CD4-positive, alpha-beta T cell treated with Interleukin-4 for 4 hours (primary cell): Measurements from ENCODE around the gene SENP8.
"Not testable (repeated sequence)": the region's sequence is repeated elsewhere in the genome, so short reads cannot be mapped to it uniquely, and the experiment has no call there.

Experiments
- DNase-seq: peaks from one replicate; pipeline ENCODE4 v3.0.0-alpha.2; 2020

SENP8 gene

DNA sequence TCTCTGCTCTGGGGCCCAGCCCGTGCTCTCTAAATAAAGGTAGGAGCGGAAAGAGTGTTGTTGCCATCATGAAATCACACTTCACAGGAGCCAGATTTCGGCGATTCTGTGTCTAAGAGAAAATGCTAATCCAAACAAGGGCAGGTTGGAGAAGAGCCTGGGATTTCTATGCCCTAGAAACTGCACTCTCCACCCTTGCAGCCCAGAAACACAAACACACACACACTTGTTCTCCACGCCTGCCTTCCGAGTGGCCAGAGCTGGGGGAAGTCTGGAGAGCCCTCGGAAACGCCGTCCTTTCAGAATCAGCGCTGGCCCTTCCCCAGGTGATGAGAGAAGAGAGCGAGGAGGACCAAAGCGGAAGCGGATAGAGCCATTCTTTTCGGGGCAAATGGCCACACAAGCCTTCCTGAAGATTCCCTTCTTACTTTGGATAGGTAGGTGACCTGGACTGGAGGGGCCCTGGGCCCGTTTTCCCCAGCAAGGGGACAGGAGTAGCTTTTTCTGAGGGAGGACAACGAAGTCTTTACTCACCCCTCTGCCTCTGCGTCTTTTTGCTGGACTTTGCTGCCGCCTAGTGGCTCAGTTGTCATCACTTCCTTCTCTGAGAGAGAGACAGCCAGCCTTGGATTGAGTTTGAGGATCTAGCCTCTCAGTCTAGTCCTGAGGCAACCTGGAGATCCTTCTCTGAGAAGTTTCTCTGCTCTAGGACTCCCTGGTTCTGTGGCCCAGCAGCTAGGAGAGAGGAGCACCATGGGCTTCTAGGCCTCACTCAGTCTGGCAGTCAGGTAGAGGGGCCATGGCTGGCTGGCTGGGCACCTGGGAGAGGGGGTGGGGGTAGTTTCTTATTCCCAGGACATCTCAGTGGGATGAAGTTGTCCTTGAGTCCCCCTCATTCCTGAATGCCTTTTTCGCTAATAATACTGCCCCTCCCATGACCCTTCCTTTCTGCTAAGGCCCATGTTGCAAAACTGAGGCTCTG is 37.7 kb downstream of the SENP8 start:
- DNase-seq, result peak; percentile 72

GRCh38 chr15:72156928-72157327 is 38.7 kb downstream of the SENP8 start:
- DNase-seq, result no peak

GRCh38 chr15:72160696-72161245 is 42.6 kb downstream of the SENP8 start:
- DNase-seq, result no peak

GRCh38 chr15:72161361-72162132 is 43.3 kb downstream of the SENP8 start:
- no peak for DNase-seq

- no peak for DNase-seq
Measured at GRCh38 chr15:72162569-72162968, 44.4 kb downstream of the SENP8 start.

DNA sequence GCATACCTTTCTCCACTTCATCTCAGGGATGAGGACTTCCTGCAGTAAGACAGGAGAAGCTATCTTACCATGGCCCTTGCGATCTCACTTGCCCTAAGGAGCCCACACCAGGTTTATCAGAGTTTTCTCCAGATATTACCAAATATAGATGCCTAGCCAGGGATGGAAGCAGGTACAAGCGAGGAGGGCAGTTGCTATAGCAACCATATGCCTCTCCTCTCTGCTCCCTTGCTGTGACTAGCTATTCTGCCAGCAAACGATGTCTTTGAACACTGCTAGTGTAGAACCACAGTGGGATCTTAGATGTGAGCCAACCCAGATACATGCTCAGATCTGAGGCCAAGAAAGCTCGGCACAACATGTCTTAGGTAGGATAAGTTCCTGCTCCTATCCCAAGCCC is 45.5 kb downstream of the SENP8 start:
- no peak for DNase-seq

DNA sequence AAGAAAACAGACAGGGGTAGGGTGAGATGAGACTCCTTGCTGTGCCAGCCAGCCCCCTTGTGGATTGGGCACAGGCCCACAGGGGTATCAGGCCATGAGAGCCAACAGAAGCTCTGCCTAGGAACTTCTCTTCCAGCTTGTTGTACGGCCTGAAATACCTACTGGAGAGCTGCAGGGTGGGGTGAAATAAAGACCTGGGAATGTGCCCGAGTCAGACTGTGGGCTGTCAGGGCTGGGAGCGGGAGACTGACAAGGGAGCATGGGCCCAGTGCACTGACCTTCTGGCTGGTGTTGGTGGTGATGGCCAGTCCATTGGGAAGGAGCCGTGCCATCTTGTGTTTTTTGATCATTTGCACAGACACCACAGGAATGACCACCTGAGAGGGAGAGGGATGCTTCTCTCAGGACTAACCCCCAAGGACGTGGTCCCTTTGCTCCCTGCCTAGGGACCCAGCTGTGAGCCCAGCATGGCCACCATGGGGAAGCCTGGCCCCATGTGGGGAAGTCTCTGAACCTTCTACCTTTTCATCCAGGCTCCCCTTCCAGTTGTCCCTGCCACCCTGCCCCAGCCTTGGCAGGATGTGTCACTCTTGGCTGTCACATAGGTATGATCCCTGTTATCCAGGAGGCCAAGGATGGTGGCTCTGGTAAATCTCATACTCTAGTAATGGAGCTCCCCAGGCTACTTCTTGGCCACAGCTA is 48.7 kb downstream of the SENP8 start:
- DNase-seq, result no peak

GRCh38 chr15:72167445-72167844 is 49.2 kb downstream of the SENP8 start:
- DNase-seq, result no peak

DNA sequence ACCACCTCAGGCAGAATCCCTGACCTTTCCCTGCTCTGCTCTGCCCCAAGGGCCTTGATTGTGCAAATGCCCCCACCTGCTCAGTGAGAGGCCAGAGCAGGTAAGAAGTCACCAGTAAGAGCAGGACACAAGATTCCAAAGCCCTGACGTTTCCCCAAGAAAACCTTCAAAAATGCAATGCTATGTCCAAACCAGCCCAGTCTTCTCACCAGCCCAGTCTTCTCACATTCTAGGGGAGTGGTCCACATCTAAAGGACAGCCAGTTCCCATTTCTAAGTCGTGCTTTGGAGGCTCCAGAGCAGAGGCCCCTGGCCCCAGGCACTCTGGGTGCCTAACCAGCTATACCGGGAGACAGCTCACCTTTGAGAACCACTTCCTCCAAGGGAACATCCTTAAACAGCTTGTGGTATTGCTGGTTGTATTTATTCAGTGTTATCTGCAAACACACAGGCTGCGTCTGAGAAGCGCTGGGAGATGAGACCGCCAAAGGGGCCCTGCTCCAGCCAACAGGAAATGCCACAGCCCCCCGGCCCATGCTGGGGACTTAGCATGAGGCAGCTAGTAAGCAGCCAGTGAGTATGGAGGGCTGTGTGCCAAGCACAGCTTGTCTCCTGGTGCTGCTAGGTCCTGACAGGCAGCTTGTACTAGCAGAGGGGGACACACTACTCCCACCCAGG is 50.1 kb downstream of the SENP8 start:
- no peak for DNase-seq

GRCh38 chr15:72168808-72169190 is 50.6 kb downstream of the SENP8 start:
- DNase-seq, result no peak

DNA sequence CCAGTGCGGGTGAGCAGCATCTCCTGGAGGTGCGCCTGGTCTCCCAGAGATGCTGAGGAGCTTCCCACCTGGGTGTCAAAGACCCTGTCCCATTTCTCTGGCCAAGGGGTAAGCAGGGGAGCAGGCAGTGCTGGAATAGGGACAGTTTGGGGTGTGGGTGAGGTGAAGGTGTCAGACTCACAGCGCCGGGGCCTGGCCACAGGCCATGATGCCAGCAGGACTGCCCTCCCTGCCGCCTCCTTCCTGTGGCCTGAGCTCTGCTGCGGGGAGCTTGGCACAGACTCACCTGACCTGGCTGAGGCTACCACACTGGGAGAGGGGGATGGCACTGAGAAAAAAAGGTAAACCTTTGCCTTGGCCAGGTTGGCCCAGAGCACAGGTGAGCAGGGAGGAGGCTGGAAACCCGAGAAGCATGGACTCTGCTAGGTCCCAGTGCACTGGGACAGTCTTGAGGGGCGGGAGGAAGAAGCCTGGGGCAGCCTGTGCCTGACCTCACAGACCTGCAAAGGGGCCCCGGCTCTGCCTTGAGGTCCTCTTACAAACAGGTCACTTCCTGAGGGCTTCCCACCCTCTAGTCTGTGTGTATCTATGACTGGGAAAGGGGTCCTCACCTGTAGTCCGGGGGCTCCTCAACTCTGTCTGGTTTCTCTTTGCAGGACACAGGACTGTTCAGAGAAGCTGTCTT is 51.2 kb downstream of the SENP8 start:
- DNase-seq, result no peak

GRCh38 chr15:72169921-72170611 is 51.9 kb downstream of the SENP8 start:
- no peak for DNase-seq

DNA sequence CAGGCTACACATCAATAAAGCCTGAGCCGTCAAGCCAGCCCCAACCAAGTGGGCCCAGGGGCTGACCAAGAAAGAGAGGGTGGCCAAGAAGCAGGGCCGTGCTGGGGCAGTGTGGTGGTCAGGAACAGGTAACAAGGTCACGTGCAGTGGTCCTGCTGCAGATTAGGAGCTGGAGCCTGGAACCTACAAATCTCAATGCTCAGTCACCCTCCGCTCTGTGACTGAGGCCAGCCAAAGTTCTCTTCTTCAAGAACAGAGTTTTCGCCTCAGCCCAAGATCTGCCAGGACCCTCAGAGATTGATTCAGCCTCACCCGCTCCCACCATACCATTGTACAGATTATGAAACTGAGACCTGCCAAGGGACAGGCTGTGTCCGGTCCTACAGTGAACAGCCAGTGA is 52.5 kb downstream of the SENP8 start:
- no peak for DNase-seq

DNA sequence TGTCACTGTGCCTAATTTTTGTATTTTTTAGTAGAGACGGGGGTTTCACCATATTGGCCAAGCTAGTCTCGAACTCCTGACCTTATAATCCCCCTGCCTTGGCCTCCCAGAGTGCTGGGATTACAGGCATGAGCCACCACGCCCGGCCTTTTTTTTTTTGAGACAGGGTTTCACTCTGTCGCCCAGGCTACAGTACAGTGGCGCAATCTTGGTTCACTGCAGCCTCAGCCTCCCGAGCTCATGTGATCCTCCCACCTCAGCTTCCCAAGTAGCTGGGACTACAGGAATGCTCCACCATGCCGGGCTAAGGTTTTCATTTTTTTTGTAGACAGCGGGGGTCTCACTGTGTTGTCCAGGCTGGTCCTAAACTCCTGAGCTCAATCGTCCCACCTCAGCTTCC is 53.8 kb downstream of the SENP8 start:
- DNase-seq, result not testable (repeated sequence)

DNA sequence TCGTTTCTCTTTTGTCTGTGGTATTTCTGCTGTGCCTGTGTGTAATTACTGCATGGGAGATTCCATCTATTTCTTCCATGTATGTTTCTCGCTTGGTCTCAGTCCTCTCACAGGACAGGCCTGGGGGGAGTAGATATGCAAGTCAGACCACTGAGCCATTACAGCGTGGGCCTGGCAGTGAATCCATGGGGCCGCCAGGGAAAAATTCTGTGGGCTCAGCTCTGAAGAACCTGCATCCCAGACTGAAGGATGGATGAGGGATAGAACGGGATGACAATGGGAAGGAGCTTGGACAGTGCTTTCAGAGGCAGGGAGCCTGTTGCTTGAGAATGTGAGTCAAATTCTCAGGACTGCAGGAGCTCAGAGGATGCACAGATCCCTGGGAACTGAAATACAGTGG is 54.6 kb downstream of the SENP8 start:
- DNase-seq, result no peak

- no peak for DNase-seq
Measured at GRCh38 chr15:72173401-72173800, 55.2 kb downstream of the SENP8 start.

DNA sequence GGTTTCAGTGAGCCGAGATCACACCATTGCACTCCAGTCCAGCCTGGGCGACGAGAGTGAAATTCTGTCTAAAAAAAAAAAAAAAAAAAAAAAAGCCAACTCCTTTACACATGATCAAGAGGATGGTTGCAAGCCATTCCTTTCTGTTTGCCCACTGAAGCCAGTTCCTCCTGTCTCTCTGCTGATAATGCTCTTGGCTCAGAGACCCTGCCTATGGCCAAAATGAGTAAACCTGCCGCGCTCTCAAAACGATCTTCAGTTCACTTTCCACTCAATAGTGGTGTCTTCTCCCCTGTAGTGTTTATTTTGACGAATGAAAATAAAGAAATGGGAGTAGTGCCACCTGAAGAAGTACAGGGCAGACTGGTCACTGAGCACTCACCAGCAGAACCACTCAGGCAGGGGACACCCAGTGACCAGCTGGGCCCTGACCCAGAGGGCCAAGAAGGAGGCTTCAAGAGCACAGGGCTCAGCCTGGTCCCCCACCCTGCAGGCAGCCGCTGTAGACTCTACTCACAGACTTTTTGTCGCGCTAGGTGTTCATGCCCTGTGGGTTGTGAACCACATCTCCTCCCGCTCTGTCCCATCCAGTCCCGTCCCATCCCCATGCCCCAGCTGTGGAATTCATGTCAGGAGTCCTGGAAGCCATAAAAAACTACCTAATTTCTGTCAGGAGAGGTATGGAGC is 55.8 kb downstream of the SENP8 start:
- no peak for DNase-seq

DNA sequence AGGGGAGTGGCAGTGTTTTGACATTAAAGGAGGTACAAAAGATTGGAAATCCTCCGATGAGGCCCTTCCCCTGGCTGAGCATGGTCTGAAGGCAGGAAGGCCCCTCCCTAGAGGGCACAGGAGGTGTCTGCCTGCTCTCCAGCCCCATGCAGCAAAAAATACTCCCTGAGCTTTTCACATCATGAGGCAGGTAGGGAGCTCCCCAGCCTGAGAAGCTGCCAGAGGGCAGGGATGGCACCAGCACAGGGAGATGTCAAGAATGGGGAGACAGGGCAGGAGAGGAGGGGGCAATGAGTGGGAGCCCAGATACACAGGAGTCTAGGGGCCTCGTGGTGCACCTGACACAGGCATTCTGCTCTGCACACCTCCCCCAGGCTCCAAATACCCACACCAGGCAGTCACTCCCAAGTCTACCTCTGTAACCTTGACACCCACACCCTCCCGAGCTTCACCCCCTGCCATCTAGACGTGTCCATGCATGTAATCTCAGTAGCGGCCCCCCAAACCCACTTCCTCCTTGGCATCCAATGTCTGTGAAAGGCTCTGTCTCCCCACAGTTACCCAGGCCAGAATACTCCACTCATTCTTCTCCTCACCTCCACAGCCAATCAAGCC is 56.5 kb downstream of the SENP8 start:
- DNase-seq, result no peak

DNA sequence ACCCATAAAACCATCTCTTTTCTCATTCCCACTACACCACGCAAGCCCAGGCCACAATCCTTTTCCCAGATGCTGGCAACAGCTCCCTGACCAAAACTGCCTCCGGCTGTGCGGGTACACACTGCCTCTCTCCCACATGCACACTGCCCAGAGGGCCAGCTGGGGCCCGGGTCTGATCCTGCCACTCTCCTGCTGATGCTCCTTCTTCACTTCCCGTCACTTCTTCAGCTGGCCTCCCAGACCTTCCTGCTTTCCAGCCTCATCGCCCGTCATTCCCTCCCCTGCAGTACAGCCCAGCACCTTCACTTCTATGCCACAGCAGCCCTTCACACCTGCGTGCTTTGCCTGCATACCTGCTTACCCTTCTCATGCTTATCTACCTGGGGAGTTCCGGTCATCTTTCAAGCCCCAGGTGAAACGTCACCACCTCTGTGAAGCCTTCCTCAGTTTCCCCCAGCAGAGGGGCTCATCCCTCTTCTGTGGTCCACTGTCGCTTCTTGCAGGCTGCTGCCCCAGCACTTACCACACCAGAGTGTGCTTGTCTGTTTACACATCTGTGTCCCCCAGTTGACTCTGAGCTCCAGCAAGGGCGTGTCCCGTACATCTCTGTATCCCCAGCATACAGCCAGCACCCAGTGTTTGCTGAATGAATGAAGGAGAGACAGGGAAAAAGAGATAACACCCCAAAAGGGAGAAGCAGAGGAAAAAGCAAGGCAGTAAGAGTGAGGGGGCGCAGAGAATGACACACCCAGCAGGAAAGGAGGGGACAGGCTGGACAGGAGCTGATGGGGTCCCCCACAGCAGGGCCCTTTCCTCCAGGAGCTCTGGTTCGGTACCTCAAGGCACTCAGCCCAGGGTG is 57.2 kb downstream of the SENP8 start:
- DNase-seq, result no peak
